Activated CD4-positive, alpha-beta T cell treated with anti-CD3 and anti-CD28 coated beads, Interleukin-2, amount 50 U/mL, for 16 hours (primary cell): Measurements from ENCODE around the gene PIGU.

Experiments
- DNase-seq: peaks from one replicate; pipeline ENCODE4 v3.0.0-alpha.2; 2020

The PIGU gene

DNA sequence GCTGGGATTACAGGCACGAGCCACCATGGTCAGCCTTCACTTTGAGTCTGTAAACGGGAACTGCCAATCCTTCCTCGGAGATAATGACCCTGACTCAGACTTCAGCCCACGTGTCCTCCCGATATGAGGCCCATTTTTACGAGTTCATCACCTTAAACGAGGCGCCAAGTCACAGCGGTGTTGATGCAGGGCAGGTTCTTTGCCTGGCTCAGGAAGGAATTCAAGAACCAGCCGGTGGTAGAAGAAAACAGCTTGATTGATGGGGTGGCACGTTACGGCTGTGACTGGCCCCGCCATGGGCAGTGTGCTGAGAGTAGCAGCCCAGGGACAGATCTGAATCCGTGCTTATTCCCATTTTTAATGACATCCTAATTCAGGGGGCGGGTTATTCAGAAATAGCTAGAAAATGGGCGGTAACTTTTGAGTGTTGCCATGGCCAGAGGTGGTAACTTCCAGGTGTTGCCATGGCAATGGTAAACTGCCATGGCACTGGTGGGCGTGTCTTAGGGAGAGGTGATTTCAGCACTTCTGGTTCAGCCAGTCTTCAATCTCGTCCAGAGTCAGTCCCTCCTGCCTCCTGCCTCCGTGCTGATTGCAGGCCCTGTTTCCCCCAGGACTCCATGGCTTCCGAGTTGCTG lies 127.5 kb downstream of the PIGU start:
- DNase-seq, result no peak

DNA sequence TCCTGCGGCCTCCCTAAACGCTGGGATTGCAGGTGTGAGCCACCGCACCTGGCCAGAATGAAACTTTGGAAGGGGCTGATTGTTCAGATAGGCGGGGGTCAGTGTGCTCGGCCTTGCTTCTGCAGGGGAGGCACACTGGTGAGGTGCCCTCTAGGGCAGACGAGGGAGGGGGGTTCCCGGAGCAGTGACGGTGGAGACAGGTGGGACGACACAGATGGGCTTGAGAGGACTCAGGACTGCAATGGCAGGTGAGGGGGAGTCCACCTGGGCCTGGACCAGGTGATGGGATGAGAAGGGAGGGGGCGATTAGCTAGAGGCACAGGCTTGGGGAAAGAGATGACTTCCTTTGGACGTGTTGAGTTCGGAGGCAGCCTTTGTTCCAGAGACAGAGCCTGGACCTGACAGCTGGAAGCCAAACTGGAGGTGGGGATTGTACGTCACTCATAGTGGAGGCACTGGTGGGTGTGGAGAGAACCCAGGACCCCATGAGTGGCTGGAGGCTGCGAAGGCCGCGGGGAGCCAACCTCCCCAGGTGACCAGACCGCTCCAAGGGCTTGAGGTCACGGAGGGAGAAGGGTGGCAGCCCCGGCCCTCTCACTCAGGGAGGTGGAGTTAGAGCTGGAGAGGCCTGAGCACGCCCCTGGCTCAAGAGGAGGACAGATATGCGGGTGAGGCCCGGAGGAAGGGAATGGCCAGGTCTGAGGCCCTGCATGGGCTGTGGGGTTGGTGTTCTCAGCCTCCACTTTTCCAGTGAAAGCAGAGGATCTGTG lies 128.9 kb downstream of the PIGU start:
- no peak for DNase-seq

- no peak for DNase-seq
These were observed 130.1 kb downstream of the PIGU start for GRCh38 chr20:34546751-34547181.

GRCh38 chr20:34544109-34544796 lies 132.6 kb downstream of the PIGU start:
- DNase-seq, result peak; percentile 18

GRCh38 chr20:34543463-34544056 lies 133.3 kb downstream of the PIGU start:
- DNase-seq, result no peak

GRCh38 chr20:34542439-34542838 lies 134.5 kb downstream of the PIGU start:
- DNase-seq, result no peak

DNA sequence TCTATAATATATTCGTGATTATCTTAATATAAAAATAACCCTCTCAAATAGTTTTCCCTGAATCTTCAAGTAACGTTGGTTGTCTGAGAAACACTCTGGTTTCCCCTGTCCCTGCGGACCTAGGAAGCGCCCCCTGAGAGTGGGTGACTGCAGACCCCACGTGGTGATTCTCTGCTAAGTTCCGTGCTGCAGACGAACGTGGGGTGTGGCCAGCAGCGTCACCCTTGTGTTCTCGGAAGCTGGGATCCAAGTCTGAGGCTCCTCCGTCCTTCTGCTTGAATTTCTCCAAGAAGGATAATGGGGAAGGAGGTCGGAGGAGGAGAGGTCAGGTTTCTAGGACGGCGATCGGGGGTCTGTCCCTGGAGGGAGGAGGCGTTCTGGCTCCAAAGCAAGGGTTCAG lies 135.0 kb downstream of the PIGU start:
- DNase-seq, result no peak

DNA sequence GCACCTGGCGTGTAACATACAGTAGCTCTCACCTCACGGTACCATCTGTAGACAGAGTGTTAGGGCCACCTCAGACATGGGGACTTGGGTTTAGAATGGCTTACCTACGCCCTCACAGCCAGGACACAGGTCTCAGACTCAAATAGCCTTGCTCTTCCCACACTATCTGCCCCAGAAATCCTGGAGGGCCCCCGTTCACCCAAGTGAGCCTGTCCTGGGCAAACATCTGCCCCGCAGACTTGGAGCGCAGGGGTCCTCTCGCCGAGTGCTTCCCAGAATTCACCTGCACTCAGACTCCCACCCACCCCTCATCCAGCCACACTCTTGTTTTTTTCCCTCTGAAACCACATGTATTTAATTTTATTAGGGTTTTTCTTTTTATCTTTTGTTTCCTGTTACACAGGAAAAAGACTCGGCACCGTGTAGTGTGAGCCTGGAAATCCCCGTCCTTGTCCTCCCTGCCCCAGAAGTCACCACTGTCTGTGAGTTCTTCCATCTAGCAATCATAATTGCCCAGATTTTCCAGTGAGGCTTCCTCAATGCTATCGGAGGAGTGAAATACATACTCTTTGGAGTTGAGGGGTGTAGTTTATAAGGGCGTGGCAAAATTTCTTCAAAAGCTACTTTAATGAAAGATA lies 135.5 kb downstream of the PIGU start:
- DNase-seq, result no peak

- no peak for DNase-seq
These were observed 136.2 kb downstream of the PIGU start for GRCh38 chr20:34540596-34541263.

DNA sequence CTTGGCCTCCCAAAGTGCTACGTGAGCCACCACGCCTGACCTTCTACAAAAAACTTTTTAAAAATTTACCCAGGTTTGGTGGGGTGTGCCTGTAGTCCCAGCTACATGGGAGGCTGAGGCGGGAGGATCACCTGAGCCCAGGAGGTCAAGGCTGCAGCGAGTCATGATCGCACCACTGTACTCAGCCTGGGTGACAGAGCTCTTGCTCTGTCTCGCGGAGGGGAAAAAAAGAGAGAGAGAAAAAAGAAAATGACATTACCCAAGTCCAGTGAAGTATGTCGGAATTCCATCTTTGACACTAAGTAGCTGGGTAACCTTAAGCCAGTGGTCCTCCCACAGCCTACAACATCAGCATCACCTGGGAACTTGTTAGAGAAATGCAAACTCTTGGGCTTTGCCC lies 137.1 kb downstream of the PIGU start:
- DNase-seq, result no peak

DNA sequence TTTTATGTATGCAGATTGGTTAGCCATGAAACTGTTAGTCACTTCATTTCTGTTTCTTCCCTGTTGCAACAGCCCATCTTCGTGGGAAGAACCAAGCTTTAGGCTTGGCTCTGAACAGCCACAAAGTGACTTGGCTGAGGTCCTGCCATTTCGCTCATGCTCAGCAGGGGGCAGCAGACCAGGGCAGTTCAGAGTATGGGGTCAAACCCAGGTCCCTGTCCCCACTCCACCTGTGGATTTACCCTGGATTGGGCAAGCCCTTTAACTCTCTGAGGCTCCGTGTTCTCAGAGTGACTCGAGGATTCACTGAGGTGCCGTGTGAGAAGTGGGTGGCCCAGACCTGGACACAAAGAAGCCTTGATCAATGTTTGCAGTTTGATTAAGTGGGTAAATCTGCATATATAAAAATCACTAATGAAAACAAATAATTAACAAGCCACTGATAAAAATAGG lies 138.2 kb downstream of the PIGU start:
- DNase-seq, result peak; percentile 60

GRCh38 chr20:34537651-34538050 lies 139.2 kb downstream of the PIGU start:
- DNase-seq, result no peak

- DNase-seq, result peak; percentile 37
These were observed 140.0 kb downstream of the PIGU start for GRCh38 chr20:34536798-34537394.

- no peak for DNase-seq
These were observed 141.0 kb downstream of the PIGU start for GRCh38 chr20:34535857-34536256.

DNA sequence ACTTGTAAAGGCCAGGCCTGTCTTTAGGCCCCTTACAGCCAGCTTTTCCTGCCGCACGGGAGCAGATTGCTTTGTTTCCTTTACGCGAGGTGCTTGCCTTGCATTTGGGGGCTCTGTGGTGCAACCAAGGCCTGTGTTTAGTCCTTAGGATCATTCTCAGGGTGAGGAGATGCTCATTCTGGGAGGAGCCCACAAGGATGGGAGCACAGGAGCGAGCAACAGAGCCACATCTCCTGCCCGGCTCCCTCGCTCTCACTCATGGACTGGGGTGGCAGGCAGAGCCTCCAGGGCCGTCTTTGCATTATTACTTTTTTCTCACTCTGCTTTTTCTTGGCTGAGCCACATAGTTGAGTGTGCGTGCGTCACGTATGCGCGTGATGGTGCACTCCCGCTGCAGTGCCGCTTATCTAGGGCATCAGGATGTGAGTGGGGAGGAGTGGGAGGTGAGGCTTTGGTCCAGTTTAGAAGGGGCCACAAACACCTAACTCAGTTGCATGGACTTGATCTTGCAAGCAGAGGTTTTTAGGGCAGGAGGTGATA lies 141.5 kb downstream of the PIGU start:
- no peak for DNase-seq

GRCh38 chr20:34534391-34535165 lies 142.3 kb downstream of the PIGU start:
- DNase-seq, result no peak

DNA sequence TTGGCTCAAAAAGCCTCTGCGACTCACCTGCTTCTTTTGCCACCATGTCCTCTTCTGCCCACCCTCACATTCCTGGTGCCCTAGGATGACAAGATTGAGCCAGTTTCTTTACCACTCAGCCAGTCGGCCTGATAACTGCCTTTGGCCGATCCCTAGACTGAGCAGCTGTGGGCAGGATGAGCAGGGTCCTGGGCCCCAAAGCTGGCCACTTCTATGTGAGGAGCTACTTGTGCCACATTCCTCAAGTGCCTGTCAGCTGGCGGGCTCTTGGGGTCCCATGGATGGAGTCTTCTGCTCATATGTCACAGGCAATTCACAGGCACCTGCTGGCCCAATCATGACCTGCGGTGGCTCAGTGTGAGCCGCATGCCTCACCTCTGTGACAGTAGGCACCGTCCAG lies 144.1 kb downstream of the PIGU start:
- no peak for DNase-seq

GRCh38 chr20:34532320-34532719 lies 144.6 kb downstream of the PIGU start:
- no peak for DNase-seq

DNA sequence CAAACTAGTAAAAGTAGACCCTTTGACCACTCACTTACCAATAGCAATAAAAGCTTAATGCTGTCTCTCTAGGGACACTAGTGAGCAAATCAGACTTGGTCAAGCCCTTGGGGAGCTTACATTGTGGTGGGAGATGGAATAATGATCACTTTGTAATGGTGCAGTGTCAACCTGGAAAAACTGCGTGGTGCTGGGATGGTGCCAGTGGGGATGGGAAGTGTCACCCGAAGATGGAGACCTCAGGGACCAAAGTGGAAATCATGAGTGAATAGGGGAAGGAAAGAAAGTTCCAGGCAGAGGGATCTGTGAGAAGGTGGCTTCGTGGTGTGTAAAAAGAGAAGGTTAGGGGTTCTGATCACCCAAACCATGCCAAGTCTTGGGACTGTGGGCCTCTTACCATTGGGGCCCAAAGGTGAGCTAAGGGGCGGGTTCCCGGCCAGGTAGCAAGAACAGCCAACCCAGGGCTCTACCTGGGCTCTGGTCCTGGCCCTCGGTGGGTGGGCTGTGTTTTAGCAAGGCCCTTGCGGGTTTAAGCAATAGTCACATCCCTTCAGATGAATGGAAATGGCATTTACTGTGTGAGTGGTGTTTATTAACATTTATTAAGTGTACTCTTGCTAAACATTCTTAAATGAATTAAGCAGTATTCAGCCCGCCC lies 145.2 kb downstream of the PIGU start:
- DNase-seq, result no peak

DNA sequence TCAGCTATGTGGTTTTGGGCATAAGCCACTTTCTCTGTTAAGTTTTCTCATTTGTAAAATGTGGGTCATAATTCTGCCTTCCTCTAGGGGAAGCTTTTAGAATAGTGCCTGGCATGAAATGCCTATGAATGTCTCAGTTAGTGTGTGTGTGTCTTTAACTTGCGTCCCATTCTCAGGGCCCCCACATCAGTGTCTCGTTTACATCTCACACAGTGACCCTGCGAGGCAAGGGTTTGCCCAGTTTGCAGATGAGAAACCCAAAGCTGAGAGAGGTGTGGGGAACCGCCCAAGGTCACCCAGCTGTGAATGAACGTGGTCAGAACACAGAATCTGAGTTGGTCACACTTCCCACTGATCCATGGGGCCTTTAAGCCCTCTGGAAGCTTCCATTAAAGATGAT lies 146.6 kb downstream of the PIGU start:
- DNase-seq, result no peak
